ENCODE data around the gene OTUB2.

The OTUB2 gene

GRCh38 chr14:94048691-94049624 lies 22.8 kb downstream of the OTUB2 start:
- Histone ChIP-seq H3K4me3 (ENCODE audit: low read depth in 1 of 2, low read length in 2 of 2) (no peak overlapping the region), H3K27me3 (ENCODE audit: insufficient read depth, low read length, poor library complexity) (no peaks in the 10 kb centered on the region), H4K20me1 (ENCODE audit: insufficient read depth, low read length) (peaks cover 18% of the 10 kb centered on the region), H3K27ac (ENCODE audit: low read length) (no peak overlapping the region), H2AFZ (ENCODE audit: low read depth, low read length) (no peak overlapping the region), H3K36me3 (ENCODE audit: insufficient read depth, low read length) (peaks cover 93% of the 10 kb centered on the region), H3K4me1 (ENCODE audit: insufficient read depth, low read length) (no peaks in the 10 kb centered on the region), H3K79me2 (ENCODE audit: insufficient read depth, low read length) (no peaks in the 10 kb centered on the region), H3K9me3 (ENCODE audit: insufficient read depth, low read length, severe bottlenecking) (no peaks in the 10 kb centered on the region), H3K4me2 (ENCODE audit: insufficient read depth, low read length) (no peak overlapping the region), H3K9ac (ENCODE audit: low read depth, low read length) (no peak overlapping the region)
- DNase-seq (no peak), ATAC-seq (ENCODE audit: insufficient read depth, low read depth) (no peak)
- no peak for TF ChIP-seq EZH2 (IDR thresholded peaks at IDR 0.05; ENCODE audit: borderline replicate concordance, low read depth, low read length, severe bottlenecking)
- TF ChIP-seq, protein P1, sequence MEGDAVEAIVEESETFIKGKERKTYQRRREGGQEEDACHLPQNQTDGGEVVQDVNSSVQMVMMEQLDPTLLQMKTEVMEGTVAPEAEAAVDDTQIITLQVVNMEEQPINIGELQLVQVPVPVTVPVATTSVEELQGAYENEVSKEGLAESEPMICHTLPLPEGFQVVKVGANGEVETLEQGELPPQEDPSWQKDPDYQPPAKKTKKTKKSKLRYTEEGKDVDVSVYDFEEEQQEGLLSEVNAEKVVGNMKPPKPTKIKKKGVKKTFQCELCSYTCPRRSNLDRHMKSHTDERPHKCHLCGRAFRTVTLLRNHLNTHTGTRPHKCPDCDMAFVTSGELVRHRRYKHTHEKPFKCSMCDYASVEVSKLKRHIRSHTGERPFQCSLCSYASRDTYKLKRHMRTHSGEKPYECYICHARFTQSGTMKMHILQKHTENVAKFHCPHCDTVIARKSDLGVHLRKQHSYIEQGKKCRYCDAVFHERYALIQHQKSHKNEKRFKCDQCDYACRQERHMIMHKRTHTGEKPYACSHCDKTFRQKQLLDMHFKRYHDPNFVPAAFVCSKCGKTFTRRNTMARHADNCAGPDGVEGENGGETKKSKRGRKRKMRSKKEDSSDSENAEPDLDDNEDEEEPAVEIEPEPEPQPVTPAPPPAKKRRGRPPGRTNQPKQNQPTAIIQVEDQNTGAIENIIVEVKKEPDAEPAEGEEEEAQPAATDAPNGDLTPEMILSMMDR (IDR thresholded peaks at IDR 0.05; ENCODE audit: borderline replicate concordance, extremely low read depth, low read length, poor library complexity, severe bottlenecking): no peak

DNA sequence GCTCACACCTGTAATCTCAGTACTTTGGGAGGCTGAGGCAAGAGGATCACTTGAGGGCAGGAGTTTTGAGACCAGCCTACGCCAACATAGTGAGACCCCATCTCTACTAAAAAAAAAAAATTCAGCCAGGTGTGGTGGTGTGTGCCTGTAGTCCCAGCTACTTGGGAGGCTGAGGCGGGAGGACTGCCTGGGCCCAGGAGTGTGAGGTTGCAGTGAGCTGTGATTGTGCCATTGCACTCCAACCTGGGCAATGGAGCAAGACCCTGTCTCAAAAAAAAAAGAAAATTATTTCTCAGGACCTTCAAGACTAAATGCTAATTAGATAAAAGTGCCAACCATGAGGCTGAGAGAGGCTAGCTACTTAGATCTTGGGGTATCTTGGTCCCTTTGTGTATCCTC lies 23.5 kb downstream of the OTUB2 start:
- peaks cover 95% of the 10 kb centered on the region for H3K36me3 ChIP-seq (ENCODE audit: insufficient read depth, low read length)
- no peak overlapping the region for H3K9ac ChIP-seq (ENCODE audit: low read depth, low read length)
- H3K27ac ChIP-seq (ENCODE audit: low read length): no peak overlapping the region
- no peak overlapping the region for H2AFZ ChIP-seq (ENCODE audit: low read depth, low read length)
- H3K79me2 ChIP-seq (ENCODE audit: insufficient read depth, low read length): no peaks in the 10 kb centered on the region
- no peak overlapping the region for H3K4me2 ChIP-seq (ENCODE audit: insufficient read depth, low read length)
- no peaks in the 10 kb centered on the region for H3K9me3 ChIP-seq (ENCODE audit: insufficient read depth, low read length, severe bottlenecking)
- H4K20me1 ChIP-seq (ENCODE audit: insufficient read depth, low read length): peaks cover 18% of the 10 kb centered on the region
- ATAC-seq (ENCODE audit: insufficient read depth, low read depth) (no peak), DNase-seq (no peak)
- no peaks in the 10 kb centered on the region for H3K4me1 ChIP-seq (ENCODE audit: insufficient read depth, low read length)
- TF ChIP-seq, protein P1 (IDR thresholded peaks at IDR 0.05; ENCODE audit: borderline replicate concordance, extremely low read depth, low read length, poor library complexity, severe bottlenecking): no peak
- TF ChIP-seq EZH2 (IDR thresholded peaks at IDR 0.05; ENCODE audit: borderline replicate concordance, low read depth, low read length, severe bottlenecking): no peak
- H3K27me3 ChIP-seq (ENCODE audit: insufficient read depth, low read length, poor library complexity): no peaks in the 10 kb centered on the region
- no peak overlapping the region for H3K4me3 ChIP-seq (ENCODE audit: low read depth in 1 of 2, low read length in 2 of 2)

DNA sequence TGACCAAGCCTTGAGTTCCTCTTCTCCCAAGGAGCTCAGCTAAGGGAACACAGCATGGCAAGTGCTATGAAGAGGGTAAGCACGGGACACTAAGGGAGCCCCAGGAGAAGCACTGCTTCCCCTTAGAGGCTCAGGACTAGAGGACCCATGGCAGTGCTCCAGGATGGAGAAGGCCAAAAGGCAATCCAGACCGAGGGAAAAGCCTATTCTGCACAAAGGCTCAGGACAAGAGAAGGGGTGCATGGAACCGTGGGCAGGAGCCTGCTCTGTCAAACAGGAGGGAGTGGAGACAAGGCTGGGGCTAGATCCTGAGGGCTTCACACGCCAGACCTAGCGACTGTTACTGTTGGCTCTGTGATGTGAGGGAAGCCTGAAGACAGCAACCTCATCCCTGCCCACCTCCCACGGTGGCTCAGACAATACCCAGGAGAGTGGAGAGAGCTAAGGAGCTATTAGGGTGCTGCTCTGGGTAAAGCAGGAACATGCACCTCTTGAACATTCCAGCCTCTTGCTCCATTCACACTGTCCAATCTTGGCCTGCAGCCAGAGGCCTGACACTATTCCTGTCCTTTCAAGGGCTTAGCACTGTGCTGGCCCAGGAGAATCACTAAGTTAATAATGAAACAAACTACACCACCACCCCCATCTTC lies 24.2 kb downstream of the OTUB2 start:
- Histone ChIP-seq H3K36me3 (ENCODE audit: insufficient read depth, low read length) (peaks cover 96% of the 10 kb centered on the region), H3K4me3 (ENCODE audit: low read depth in 1 of 2, low read length in 2 of 2) (no peak overlapping the region), H3K79me2 (ENCODE audit: insufficient read depth, low read length) (no peaks in the 10 kb centered on the region), H3K27ac (ENCODE audit: low read length) (no peak overlapping the region), H4K20me1 (ENCODE audit: insufficient read depth, low read length) (peaks cover 18% of the 10 kb centered on the region), H3K27me3 (ENCODE audit: insufficient read depth, low read length, poor library complexity) (no peaks in the 10 kb centered on the region), H3K4me1 (ENCODE audit: insufficient read depth, low read length) (no peaks in the 10 kb centered on the region), H3K9me3 (ENCODE audit: insufficient read depth, low read length, severe bottlenecking) (no peaks in the 10 kb centered on the region), H3K9ac (ENCODE audit: low read depth, low read length) (no peak overlapping the region), H2AFZ (ENCODE audit: low read depth, low read length) (no peak overlapping the region), H3K4me2 (ENCODE audit: insufficient read depth, low read length) (no peak overlapping the region)
- no peak for TF ChIP-seq EZH2 (IDR thresholded peaks at IDR 0.05; ENCODE audit: borderline replicate concordance, low read depth, low read length, severe bottlenecking)
- TF ChIP-seq, protein P1 (IDR thresholded peaks at IDR 0.05; ENCODE audit: borderline replicate concordance, extremely low read depth, low read length, poor library complexity, severe bottlenecking): no peak
- ATAC-seq (ENCODE audit: insufficient read depth, low read depth): no peak
- DNase-seq: no peak

Measured in DND-41 (cell line).